GM23338 (cell line): ENCODE data around the gene FOCAD. TPM values are rescaled to one million over a fixed set of nuclear protein-coding genes. Genes with fewer than 3 reads are reported as not detected.

Source experiments
- ATAC-seq: fragments of 200-7000 bp; cut with Tn5 transposase; 3 replicates; pipeline ENCODE4 v1.9.1; 2020
- DNase-seq: peaks from one replicate; pipeline ENCODE4 v3.0.0-alpha.2; 2015; ENCODE audit warnings: low spot score
- H2AFZ ChIP-seq: fragments of 200-600 bp; sonication (generic); 2 replicates; pipeline ENCODE4 v1.8.0; 2016; ENCODE audit warnings: antibody characterized with exemption, mild to moderate bottlenecking, moderate library complexity
- H3F3A ChIP-seq: fragments of 200-600 bp; sonication (generic); replicated peaks from 2 replicates; pipeline ENCODE4 v1.8.0; 2017; ENCODE audit warnings: antibody characterized with exemption, mixed run types, low read depth
- H3K27ac ChIP-seq: fragments of 200-600 bp; sonication (generic); 2 replicates; pipeline ENCODE4 v1.6.1; 2016; ENCODE audit warnings: low read depth
- H3K27me3 ChIP-seq: fragments of 200-600 bp; sonication (generic); 2 replicates; pipeline ENCODE4 v1.8.0; 2016; ENCODE audit warnings: mild to moderate bottlenecking, mixed run types, moderate library complexity; ENCODE audit not compliant: insufficient read depth
- H3K36me3 ChIP-seq: fragments of 200-600 bp; sonication (generic); 2 replicates; pipeline ENCODE4 v1.8.0; 2016; ENCODE audit warnings: mild to moderate bottlenecking; ENCODE audit not compliant: insufficient read depth
- H3K4me1 ChIP-seq: fragments of 200-600 bp; sonication (generic); 2 replicates; pipeline ENCODE4 v1.8.0; 2016; ENCODE audit warnings: mild to moderate bottlenecking, moderate library complexity; ENCODE audit not compliant: insufficient read depth
- H3K4me2 ChIP-seq: fragments of 200-600 bp; sonication (generic); 2 replicates; pipeline ENCODE4 v1.7.1; 2017; ENCODE audit warnings: mixed run types
- H3K4me3 ChIP-seq: fragments of 200-600 bp; sonication (generic); 2 replicates; pipeline ENCODE4 v1.6.1; 2016; ENCODE audit warnings: mixed run types
- H3K79me2 ChIP-seq: fragments of 200-600 bp; sonication (generic); replicated peaks from 2 replicates; pipeline ENCODE4 v1.8.0; 2017; ENCODE audit warnings: mild to moderate bottlenecking; ENCODE audit not compliant: insufficient read depth
- H3K9me2 ChIP-seq: fragments of 200-600 bp; sonication (generic); 2 replicates; pipeline ENCODE4 v1.8.0; 2017; ENCODE audit not compliant: insufficient read depth
- H4K20me1 ChIP-seq: fragments of 200-600 bp; sonication (generic); replicated peaks from 2 replicates; pipeline ENCODE4 v1.8.0; 2017; ENCODE audit warnings: mild to moderate bottlenecking; ENCODE audit not compliant: insufficient read depth
- H3K27ac Mint-ChIP-seq: 2 replicates; pipeline ENCODE4 v1.8.0; 2020; ENCODE audit warnings: inconsistent platforms, mild to moderate bottlenecking, moderate library complexity, mixed read lengths
- H3K27me3 Mint-ChIP-seq: 3 replicates; pipeline ENCODE4 v1.8.0; 2022; ENCODE audit warnings: low read depth, mild to moderate bottlenecking, moderate library complexity, mixed read lengths, inconsistent platforms; ENCODE audit not compliant: insufficient read depth, poor library complexity
- H3K36me3 Mint-ChIP-seq: 3 replicates; pipeline ENCODE4 v1.8.0; 2021; ENCODE audit warnings: low read depth, mild to moderate bottlenecking, inconsistent platforms, moderate library complexity, mixed read lengths
- H3K4me1 Mint-ChIP-seq: 3 replicates; pipeline ENCODE4 v1.8.0; 2020; ENCODE audit warnings: mild to moderate bottlenecking, inconsistent platforms, mixed read lengths
- H3K4me3 Mint-ChIP-seq: 3 replicates; pipeline ENCODE4 v1.8.0; 2021; ENCODE audit warnings: moderate library complexity, mild to moderate bottlenecking, inconsistent platforms, mixed read lengths
- H3K9me3 Mint-ChIP-seq: 3 replicates; pipeline ENCODE4 v1.8.0; 2020; ENCODE audit warnings: moderate library complexity, mild to moderate bottlenecking, inconsistent platforms, mixed read lengths
- CREB1 ChIP-seq: fragments of 250-450 bp; sonication (Bioruptor Pico); IDR thresholded peaks from 2 replicates; pipeline ENCODE4 v1.5.0; 2020; ENCODE audit warnings: low read depth, mild to moderate bottlenecking, moderate library complexity
- EZH2 ChIP-seq: fragments of 200-600 bp; sonication (generic); IDR thresholded peaks from one replicate; pipeline ENCODE4 v1.8.0; 2017; ENCODE audit warnings: antibody characterized with exemption, mild to moderate bottlenecking, low read depth; ENCODE audit not compliant: unreplicated experiment
- EZH2phosphoT487 ChIP-seq: fragments of 200-600 bp; sonication (generic); IDR thresholded peaks from one replicate; pipeline ENCODE4 v1.8.1; 2018; ENCODE audit warnings: antibody characterized with exemption; ENCODE audit not compliant: unreplicated experiment
- NANOG ChIP-seq: IDR thresholded peaks from 2 replicates; pipeline ENCODE4 v1.6.1; 2016; ENCODE audit warnings: antibody characterized with exemption, borderline replicate concordance
- POLR2AphosphoS5 ChIP-seq: IDR thresholded peaks from 2 replicates; pipeline ENCODE4 v1.6.1; 2016; ENCODE audit warnings: antibody characterized with exemption, low read depth
- ZNF114 ChIP-seq: fragments of 250-450 bp; sonication (Bioruptor Pico); IDR thresholded peaks from 2 replicates; pipeline ENCODE4 v1.5.0; 2020; ENCODE audit warnings: mild to moderate bottlenecking, moderate library complexity
- ZNF331 ChIP-seq: fragments of 250-450 bp; sonication (Bioruptor Pico); IDR thresholded peaks from 2 replicates; pipeline ENCODE4 v1.5.0; 2020; ENCODE audit warnings: low read depth, mild to moderate bottlenecking, moderate library complexity
- polyA plus RNA-seq: library from polyadenylated mRNA; unstranded; fragments of >200 nt; fragmentation: Nextera tagmentation; extraction: Ambion mirVana; gene quantifications from 2 replicates; pipeline ENCODE4 v1.2.1, GENCODE V29; 2016
- total RNA-seq: library from RNA; depleted of rRNA; stranded (reverse); fragments of >200 nt; shearing (Covaris generic); gene quantifications from 2 replicates; pipeline ENCODE4 v1.2.3, GENCODE V29; 2014
- TF ChIP-seq, protein P1 (sequence below): IDR thresholded peaks from 2 replicates; pipeline ENCODE4 v1.6.1; 2016; ENCODE audit warnings: antibody characterized with exemption
- TF ChIP-seq, protein P2 (sequence below): IDR thresholded peaks from one replicate; pipeline ENCODE4 v1.6.1; 2018; ENCODE audit warnings: antibody characterized with exemption; ENCODE audit not compliant: unreplicated experiment

FOCAD gene
- total and polyA plus RNA-seq, 2 experiments from 2014 or later, result 13.7 to 66.5 TPM

DNA sequence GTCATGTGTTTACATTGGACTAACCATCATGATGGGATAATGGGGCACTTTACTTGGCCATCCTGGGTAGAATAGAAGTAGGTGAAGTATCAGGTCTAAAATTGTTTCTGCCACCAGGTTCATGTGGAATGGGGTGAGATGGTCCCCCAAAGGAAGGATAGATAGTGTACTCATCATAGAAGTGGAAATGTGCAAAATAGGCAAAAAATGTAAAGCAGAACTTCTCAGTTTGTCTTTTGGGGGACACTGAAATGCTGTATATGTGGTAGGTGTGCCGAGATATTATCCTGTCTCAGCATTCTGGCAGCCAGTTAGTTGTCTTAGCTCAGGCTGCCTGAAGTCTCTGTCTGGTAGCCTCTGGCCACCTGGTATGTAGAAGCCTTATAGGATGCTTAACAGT lies 107.6 kb downstream of the FOCAD start:
- no peaks in the 10 kb centered on the region; the same call in 1 of the 2 replicates for H3K36me3 ChIP-seq
- H3K27me3 ChIP-seq, result no peaks in the 10 kb centered on the region
- no peaks in the 10 kb centered on the region for H4K20me1 ChIP-seq
- Mint-ChIP-seq H3K9me3 (peaks cover 2% of the 10 kb centered on the region; the same call in 1 of the 3 replicates), H3K4me3 (no peak overlapping the region), H3K27me3 (no peaks in the 10 kb centered on the region), H3K4me1 (peaks cover 2% of the 10 kb centered on the region; the same call in 1 of the 3 replicates), H3K27ac (no peak overlapping the region), H3K36me3 (peaks cover 16% of the 10 kb centered on the region; the same call in 2 of the 3 replicates)
- TF ChIP-seq, protein P1, sequence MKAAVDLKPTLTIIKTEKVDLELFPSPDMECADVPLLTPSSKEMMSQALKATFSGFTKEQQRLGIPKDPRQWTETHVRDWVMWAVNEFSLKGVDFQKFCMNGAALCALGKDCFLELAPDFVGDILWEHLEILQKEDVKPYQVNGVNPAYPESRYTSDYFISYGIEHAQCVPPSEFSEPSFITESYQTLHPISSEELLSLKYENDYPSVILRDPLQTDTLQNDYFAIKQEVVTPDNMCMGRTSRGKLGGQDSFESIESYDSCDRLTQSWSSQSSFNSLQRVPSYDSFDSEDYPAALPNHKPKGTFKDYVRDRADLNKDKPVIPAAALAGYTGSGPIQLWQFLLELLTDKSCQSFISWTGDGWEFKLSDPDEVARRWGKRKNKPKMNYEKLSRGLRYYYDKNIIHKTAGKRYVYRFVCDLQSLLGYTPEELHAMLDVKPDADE, result no peak
- TF ChIP-seq ZNF114 (CRISPR knock-in tag) (no peak), POLR2AphosphoS5 (no peak), NANOG (no peak), EZH2 (no peak), ZNF331 (CRISPR knock-in tag) (no peak), CREB1 (CRISPR knock-in tag) (no peak)
- TF ChIP-seq, protein P2, sequence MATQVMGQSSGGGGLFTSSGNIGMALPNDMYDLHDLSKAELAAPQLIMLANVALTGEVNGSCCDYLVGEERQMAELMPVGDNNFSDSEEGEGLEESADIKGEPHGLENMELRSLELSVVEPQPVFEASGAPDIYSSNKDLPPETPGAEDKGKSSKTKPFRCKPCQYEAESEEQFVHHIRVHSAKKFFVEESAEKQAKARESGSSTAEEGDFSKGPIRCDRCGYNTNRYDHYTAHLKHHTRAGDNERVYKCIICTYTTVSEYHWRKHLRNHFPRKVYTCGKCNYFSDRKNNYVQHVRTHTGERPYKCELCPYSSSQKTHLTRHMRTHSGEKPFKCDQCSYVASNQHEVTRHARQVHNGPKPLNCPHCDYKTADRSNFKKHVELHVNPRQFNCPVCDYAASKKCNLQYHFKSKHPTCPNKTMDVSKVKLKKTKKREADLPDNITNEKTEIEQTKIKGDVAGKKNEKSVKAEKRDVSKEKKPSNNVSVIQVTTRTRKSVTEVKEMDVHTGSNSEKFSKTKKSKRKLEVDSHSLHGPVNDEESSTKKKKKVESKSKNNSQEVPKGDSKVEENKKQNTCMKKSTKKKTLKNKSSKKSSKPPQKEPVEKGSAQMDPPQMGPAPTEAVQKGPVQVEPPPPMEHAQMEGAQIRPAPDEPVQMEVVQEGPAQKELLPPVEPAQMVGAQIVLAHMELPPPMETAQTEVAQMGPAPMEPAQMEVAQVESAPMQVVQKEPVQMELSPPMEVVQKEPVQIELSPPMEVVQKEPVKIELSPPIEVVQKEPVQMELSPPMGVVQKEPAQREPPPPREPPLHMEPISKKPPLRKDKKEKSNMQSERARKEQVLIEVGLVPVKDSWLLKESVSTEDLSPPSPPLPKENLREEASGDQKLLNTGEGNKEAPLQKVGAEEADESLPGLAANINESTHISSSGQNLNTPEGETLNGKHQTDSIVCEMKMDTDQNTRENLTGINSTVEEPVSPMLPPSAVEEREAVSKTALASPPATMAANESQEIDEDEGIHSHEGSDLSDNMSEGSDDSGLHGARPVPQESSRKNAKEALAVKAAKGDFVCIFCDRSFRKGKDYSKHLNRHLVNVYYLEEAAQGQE, result no peak
- H2AFZ ChIP-seq, result no peak overlapping the region
- no peaks in the 10 kb centered on the region for H3K4me1 ChIP-seq
- H3K79me2 ChIP-seq, result no peaks in the 10 kb centered on the region
- no peak overlapping the region for H3K4me2 ChIP-seq
- no peak overlapping the region for H3K27ac ChIP-seq
- no peaks in the 10 kb centered on the region for H3F3A ChIP-seq
- H3K4me3 ChIP-seq, result no peak overlapping the region
- H3K9me2 ChIP-seq, result no peaks in the 10 kb centered on the region
- no peak for DNase-seq
- no peak for ATAC-seq

DNA sequence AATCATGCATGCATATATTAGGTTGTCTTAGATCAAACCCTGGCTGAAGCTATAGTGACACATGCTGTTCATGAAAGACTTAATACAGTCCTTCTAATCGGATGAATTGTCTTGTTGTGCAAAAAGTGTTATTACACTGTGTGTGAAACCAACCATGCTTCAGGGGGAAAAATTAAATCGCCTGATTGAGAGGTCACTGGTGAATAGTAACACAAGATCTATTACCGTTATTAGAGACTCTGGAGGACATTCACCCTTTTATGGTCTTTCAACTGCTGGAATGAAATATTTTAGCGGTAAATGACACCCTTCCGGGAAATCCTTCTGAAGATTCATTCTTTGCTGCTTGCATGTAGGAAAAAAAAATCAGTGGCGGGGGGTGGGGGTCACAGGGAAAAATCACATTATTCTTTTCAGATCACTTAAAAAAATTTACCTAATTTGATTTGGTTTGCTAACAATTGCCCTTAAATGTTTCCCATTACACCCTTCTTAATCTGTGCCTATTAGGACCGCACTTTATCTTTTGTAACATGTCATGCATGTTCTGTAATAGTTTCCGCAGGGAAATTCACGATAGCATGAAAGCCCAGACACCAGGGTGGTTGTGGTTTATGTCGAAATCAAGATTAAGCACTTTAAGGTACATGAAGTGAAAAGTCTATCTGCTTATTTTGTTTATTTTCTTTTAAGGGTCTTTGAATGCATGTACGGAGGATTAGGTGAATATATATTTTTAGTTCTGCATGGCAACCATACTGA lies 120.6 kb downstream of the FOCAD start:
- Mint-ChIP-seq H3K27me3 (no peaks in the 10 kb centered on the region), H3K27ac (no peak overlapping the region), H3K4me1 (peaks cover 15% of the 10 kb centered on the region), H3K36me3 (no peaks in the 10 kb centered on the region), H3K9me3 (no peaks in the 10 kb centered on the region; the same call in 2 of the 3 replicates), H3K4me3 (no peak overlapping the region)
- H3F3A ChIP-seq, result no peaks in the 10 kb centered on the region
- no peak overlapping the region for H3K27ac ChIP-seq
- no peaks in the 10 kb centered on the region for H3K27me3 ChIP-seq
- H4K20me1 ChIP-seq, result 0 out of 2 replicates have a peak, but pooled peaks cover 5% of the 10 kb centered on the region
- ATAC-seq, result no peak
- no peak overlapping the region for H3K4me3 ChIP-seq
- H2AFZ ChIP-seq, result no peak overlapping the region
- no peaks in the 10 kb centered on the region for H3K36me3 ChIP-seq
- H3K79me2 ChIP-seq, result no peaks in the 10 kb centered on the region
- H3K9me2 ChIP-seq, result no peaks in the 10 kb centered on the region
- no peak overlapping the region for H3K4me2 ChIP-seq
- no peak for DNase-seq
- H3K4me1 ChIP-seq, result peaks cover 10% of the 10 kb centered on the region; the same call in 1 of the 2 replicates
- no peak for TF ChIP-seq EZH2phosphoT487
- TF ChIP-seq CREB1 (CRISPR knock-in tag), result no peak
- TF ChIP-seq, protein P1, result no peak
- TF ChIP-seq ZNF331 (CRISPR knock-in tag), result no peak
